Head of caudate nucleus (tissue), 42 donors: ENCODE measurements around the gene TMEM52.

Source experiments
- DNase-seq, 42 donors: peaks; one replicate each; pipeline versions ENCODE4 v3.0.0 to v3.0.0-alpha.2; 2020 to 2021; ENCODE audit warnings: mixed read lengths in 7 of 42
- intact Hi-C: fragments of 100-400 bp; cut with DNase I; formaldehyde crosslinking; loops from one replicate; pipeline ENCODE4 v1.15.0; 2022

Gene TMEM52

GRCh38 chr1:1918901-1919303, at the start of gene TMEM52:
Gene TMEM52, minus strand, starts transcription at chr1:1919279. Its CDS starts 14 bp downstream, at chr1:1919265.
- no peak for DNase-seq
- intact Hi-C loops, result no loop called here

GRCh38 chr1:1967879-1968278, 48.8 kb upstream of the TMEM52 start:
- DNase-seq, result no peak
- intact Hi-C loops, result no loop called here

- DNase-seq, result peak in 5 of 42 donors; percentile 8 to 40 (median 30)
- intact Hi-C loops, result no loop called here
These were observed 48.1 kb upstream of the TMEM52 start for GRCh38 chr1:1967151-1967550.

- intact Hi-C loops, result no loop called here
These were observed 47.1 kb upstream of the TMEM52 start for GRCh38 chr1:1966071-1966740.

GRCh38 chr1:1965546-1965945, 46.5 kb upstream of the TMEM52 start:
- intact Hi-C loops, result no loop called here
- no peak for DNase-seq

More at GRCh38 chr1:1966071-1966740, 47.1 kb upstream of the TMEM52 start:
- DNase-seq, result peak in 24 of 42 donors; percentile 12 to 64 (median 38)

GRCh38 chr1:1964811-1965210, 45.7 kb upstream of the TMEM52 start:
- DNase-seq, result no peak
- intact Hi-C loops, result no loop called here

- intact Hi-C loops, result no loop called here
- DNase-seq, result no peak
These were observed 44.5 kb upstream of the TMEM52 start for GRCh38 chr1:1963570-1963969.

- no peak for DNase-seq
- intact Hi-C loops, result no loop called here
These were observed 43.7 kb upstream of the TMEM52 start for GRCh38 chr1:1962752-1963151.

GRCh38 chr1:1960480-1961196, 41.6 kb upstream of the TMEM52 start:
- intact Hi-C loops, result no loop called here
- DNase-seq, result no peak

- DNase-seq, result peak; percentile 32 to 88 (median 79)
- intact Hi-C loops, result no loop called here
These were observed 40.9 kb upstream of the TMEM52 start for GRCh38 chr1:1959840-1960479.

GRCh38 chr1:1959459-1959839, 40.4 kb upstream of the TMEM52 start:
- no peak for DNase-seq
- intact Hi-C loops, result no loop called here

GRCh38 chr1:1958071-1958541, 39.0 kb upstream of the TMEM52 start:
- DNase-seq, result no peak
- intact Hi-C loops, result no loop called here

- intact Hi-C loops, result no loop called here
- DNase-seq, result no peak
These were observed 38.5 kb upstream of the TMEM52 start for GRCh38 chr1:1957533-1957961.

GRCh38 chr1:1956586-1957532, 37.8 kb upstream of the TMEM52 start:
- intact Hi-C loops, result no loop called here
- DNase-seq, result no peak

- no peak for DNase-seq
- intact Hi-C loops, result no loop called here
These were observed 37.0 kb upstream of the TMEM52 start for GRCh38 chr1:1956101-1956500.

GRCh38 chr1:1955621-1956094, 36.6 kb upstream of the TMEM52 start:
- intact Hi-C loops, result no loop called here
- DNase-seq, result no peak

GRCh38 chr1:1954831-1955441, 35.9 kb upstream of the TMEM52 start:
- DNase-seq, result no peak
- intact Hi-C loops, result no loop called here

GRCh38 chr1:1954015-1954414, 34.9 kb upstream of the TMEM52 start:
- DNase-seq, result no peak
- intact Hi-C loops, result no loop called here

- DNase-seq, result no peak
These were observed 31.9 kb upstream of the TMEM52 start for GRCh38 chr1:1950940-1951339.

More at GRCh38 chr1:1950940-1951339, 31.9 kb upstream of the TMEM52 start:
- intact Hi-C loops, result no loop called here
